ENCODE results near the gene FAM47E.
"Not testable (repeated sequence)": the region's sequence is repeated elsewhere in the genome, so short reads cannot be mapped to it uniquely, and the experiment has no call there.

FAM47E gene

GRCh38 chr4:76224171-76224570 lies 27.4 kb upstream of the FAM47E start:
- no peak for DNase-seq (ENCODE audit: low spot score)

- DNase-seq (ENCODE audit: low spot score), result no peak
Measured at GRCh38 chr4:76226418-76226817, 25.1 kb upstream of the FAM47E start.

- DNase-seq (ENCODE audit: low spot score), result no peak
Measured at GRCh38 chr4:76232681-76233080, 18.8 kb upstream of the FAM47E start.

GRCh38 chr4:76233083-76233482 lies 18.4 kb upstream of the FAM47E start:
- no peak for DNase-seq (ENCODE audit: low spot score)

GRCh38 chr4:76233529-76233928 lies 18.0 kb upstream of the FAM47E start:
- no peak for DNase-seq (ENCODE audit: low spot score)

- DNase-seq (ENCODE audit: low spot score), result peak; percentile 37
Measured at GRCh38 chr4:76233967-76234678, 17.4 kb upstream of the FAM47E start.

DNA sequence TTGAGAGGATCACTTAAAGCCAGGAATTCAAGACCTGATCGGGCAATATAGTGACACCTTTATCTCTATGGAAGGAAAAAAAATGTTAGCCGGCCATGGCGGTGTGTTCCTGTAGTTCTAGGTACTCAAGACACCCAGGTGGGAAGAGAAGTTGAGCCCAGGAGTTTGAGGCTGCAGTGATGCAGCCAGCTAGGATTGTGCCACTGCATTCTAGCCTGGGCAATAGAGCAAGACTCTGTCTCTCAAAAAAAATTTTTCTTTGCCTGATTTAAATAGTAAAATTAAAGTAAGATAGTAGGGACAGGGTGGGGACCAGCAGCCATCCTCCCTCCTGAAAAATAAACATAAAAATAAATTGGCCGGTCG lies 16.9 kb upstream of the FAM47E start:
- DNase-seq (ENCODE audit: low spot score), result no peak

DNA sequence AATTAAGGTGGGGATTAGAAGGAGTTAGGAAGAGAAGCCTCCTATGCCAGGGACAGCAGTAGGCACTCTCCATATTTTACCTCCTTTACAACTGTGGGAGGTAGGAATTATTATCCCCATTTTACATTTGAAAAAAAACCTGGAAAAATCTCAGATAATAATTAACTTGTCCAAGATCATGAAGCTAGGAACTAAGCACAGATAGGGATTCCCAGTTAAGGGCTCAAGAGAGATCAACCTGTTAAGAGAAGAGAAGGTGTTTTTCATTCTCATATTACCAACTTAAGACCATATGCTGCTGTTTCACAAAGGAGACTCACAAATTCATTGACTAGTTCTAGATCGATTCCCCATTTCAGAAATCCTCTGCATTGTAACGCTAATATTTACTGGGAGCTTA lies 16.1 kb upstream of the FAM47E start:
- no peak for DNase-seq (ENCODE audit: low spot score)

- DNase-seq (ENCODE audit: low spot score), result no peak
Measured at GRCh38 chr4:76235915-76236314, 15.6 kb upstream of the FAM47E start.

DNA sequence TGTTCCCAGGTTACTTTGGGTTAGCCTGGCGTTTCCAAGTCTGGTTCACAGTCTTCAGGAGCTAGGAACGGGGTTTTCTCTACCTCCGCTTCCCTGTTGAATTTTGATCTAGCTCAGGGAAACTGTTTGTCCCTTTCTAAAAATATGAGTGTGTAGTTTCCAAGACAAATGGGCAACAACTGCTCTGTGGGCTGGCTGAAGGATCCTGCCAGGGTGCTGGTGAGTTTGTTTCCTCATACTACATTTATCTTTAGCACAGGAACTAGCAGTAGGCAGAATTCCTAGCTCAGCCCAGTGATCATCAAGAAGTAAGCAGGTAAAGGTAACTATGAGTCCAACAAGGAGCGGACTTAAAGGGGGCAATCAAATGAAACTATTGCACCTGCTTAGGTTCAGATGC lies 13.3 kb upstream of the FAM47E start:
- no peak for DNase-seq (ENCODE audit: low spot score)

- DNase-seq (ENCODE audit: low spot score), result no peak
Measured at GRCh38 chr4:76238701-76239100, 12.8 kb upstream of the FAM47E start.

GRCh38 chr4:76240236-76240635 lies 11.3 kb upstream of the FAM47E start:
- DNase-seq (ENCODE audit: low spot score), result no peak

- DNase-seq (ENCODE audit: low spot score), result not testable (repeated sequence)
Measured at GRCh38 chr4:76243877-76244276, 7.6 kb upstream of the FAM47E start.

GRCh38 chr4:76246025-76246424 lies 5.5 kb upstream of the FAM47E start:
- DNase-seq (ENCODE audit: low spot score), result no peak

DNA sequence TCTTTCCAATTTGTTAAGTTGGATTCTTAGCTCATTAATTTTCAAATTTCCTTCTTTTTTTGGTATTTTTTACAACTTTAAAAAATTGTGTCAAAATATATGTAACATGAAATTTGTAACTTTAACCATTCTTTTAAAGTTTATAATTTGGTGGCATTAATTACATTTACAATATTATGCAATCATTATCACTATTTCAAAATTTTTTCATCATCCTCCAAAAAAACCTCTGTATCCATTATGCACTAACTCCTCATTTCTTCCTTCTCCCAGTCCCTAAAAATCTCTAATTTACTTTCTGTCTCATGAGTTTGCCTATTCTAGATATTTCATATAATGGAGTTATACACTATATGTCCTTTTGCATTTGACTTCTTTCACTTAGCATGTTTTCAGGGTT lies 4.7 kb upstream of the FAM47E start:
- DNase-seq (ENCODE audit: low spot score), result no peak

DNA sequence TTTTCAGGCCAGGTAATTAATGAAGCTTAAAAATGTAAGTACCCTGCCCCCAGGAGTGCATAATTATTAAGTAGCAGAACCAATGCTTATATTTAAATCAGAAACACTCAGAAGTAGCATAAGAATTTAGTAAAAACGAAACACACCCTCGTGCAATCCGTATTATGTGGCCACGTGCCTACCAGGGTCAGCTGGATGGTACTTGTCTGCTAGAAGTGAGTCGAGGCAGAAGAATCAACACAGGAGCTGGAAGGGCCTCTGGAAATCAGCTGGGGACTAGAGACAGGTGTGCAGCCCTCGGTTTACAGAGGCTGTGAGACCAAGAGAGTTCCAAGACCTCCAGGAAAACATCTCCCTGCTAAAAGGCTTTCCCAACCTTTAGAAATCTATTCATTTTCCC lies 559 bp upstream of the FAM47E start:
- peak; percentile 4 for DNase-seq (ENCODE audit: low spot score)

GRCh38 chr4:76252271-76252653 lies 741 bp downstream of the FAM47E start:
- no peak for DNase-seq (ENCODE audit: low spot score)

- DNase-seq (ENCODE audit: low spot score), result no peak
Measured at GRCh38 chr4:76253511-76253910, 2.0 kb downstream of the FAM47E start.

DNA sequence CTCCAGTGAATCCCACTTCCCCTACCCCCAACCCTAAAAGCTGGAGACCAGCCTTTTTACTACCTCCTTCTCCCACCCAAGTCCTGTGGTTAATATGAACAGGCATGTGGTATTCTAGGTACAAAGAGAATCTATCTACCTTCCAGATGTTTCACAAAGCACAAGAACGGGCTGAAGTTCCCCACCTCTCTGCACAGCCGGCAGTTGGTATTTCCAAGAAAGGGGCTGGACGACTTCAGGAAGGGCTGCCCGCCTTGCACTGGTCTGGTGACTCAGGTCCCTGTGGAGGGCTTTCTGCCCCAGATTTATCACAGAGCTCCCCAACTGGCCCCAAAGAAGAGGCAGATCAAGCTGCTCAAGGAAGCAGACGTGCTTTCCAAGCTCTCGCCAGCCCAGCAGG lies 4.5 kb downstream of the FAM47E start:
- DNase-seq (ENCODE audit: low spot score), result no peak

DNA sequence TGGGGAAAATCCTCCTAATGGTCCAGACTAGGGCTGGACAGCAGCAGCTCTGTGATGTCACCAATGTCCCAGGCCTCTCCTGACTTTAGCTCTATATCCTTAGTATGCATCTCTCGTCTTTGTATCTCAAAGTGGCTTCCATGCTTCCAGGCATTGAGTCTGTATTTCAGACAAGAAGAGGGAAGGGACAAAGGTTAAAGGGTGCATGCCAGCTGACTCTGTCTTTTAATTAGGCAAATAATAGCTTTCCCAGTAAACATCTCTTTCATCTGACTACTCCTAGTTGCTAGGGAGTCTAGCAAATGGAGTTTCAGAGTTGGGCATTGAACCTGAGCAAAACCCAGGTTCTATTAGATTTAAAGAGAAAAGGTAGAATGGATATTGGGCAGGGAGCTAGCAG lies 5.4 kb downstream of the FAM47E start:
- no peak for DNase-seq (ENCODE audit: low spot score)

DNA sequence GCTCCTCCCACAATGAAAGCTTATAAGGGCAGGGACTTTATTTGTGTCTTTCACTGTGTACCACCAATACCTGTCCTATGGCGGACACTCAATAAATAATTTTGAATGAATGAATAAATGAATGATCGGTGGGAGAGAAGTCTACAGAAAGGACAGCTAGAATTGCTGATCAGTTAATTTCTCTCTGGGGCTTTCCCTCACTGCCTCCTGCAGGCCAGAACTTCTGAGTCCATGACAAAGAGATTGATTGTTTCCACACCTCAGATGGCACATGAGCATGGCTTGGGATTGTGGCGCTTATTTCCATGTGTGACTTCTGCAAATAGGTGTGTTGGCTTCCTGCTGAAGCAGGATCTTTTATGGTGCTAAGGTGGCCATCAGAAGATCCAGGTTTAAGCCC lies 6.3 kb downstream of the FAM47E start:
- no peak for DNase-seq (ENCODE audit: low spot score)

- DNase-seq (ENCODE audit: low spot score), result no peak
Measured at GRCh38 chr4:76260571-76260970, 9.1 kb downstream of the FAM47E start.

- no peak for DNase-seq (ENCODE audit: low spot score)
Measured at GRCh38 chr4:76265631-76266218, 14.2 kb downstream of the FAM47E start.

DNA sequence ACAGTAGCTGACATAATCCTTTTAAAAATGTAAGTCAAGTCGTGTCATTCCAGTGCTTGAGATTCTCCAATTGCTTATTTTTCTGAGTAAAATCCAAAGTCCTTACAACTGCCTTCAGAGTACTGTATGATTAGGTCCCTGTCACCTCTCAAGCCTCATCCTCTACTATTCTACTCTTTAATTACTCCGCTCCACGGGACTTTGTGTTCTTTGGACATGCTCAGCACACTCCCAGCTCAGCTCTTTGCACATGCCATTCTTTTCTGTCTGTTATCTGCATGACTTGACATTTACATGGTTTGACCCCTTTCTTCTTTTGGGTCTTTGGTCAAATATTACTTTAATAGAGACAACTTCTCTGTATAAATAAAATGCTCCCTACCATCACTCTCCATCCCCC lies 15.1 kb downstream of the FAM47E start:
- no peak for DNase-seq (ENCODE audit: low spot score)

Measured in SK-N-DZ (cell line).